HL-60 (cell line): ENCODE measurements around the gene LIMS2.

Experiments
- DNase-seq, 2 experiments: peaks; one replicate each; pipeline ENCODE4 v3.0.0-alpha.2; 2010 to 2020; ENCODE audit warnings: low read depth in 1 of 2, low spot score in 1 of 2
- H3K27ac ChIP-seq: fragments of 250-450 bp; sonication (Bioruptor Pico); replicated peaks from 2 replicates; pipeline ENCODE4 v1.5.1; 2020; ENCODE audit warnings: mild to moderate bottlenecking, moderate library complexity
- H3K27me3 ChIP-seq: fragments of 250-450 bp; sonication (Bioruptor Pico); 2 replicates; pipeline ENCODE4 v1.5.1; 2021; ENCODE audit warnings: mild to moderate bottlenecking, moderate library complexity; ENCODE audit not compliant: insufficient read depth, poor library complexity, severe bottlenecking
- H3K4me3 ChIP-seq: replicated peaks from 2 replicates; pipeline ENCODE4 v1.5.1; 2011; ENCODE audit warnings: mild to moderate bottlenecking, control low read depth, low read length; ENCODE audit not compliant: insufficient read depth
- GABPA ChIP-seq: IDR thresholded peaks from 2 replicates; pipeline ENCODE4 v1.6.1; 2012; ENCODE audit warnings: low read depth
- POLR2AphosphoS5 ChIP-seq: IDR thresholded peaks from 2 replicates; pipeline ENCODE4 v1.6.1; 2012; ENCODE audit warnings: low read depth
- SPI1 ChIP-seq: IDR thresholded peaks from 2 replicates; pipeline ENCODE4 v1.6.1; 2012; ENCODE audit warnings: low read depth, mild to moderate bottlenecking, borderline replicate concordance
- TF ChIP-seq, protein P1 (sequence below): IDR thresholded peaks from one replicate; pipeline ENCODE4 v1.5.1; 2011; ENCODE audit warnings: low read length, control low read depth, inconsistent platforms; ENCODE audit not compliant: insufficient read depth
- TF ChIP-seq, protein P2 (sequence below): IDR thresholded peaks from 2 replicates; pipeline ENCODE4 v1.6.1; 2012; ENCODE audit warnings: low read depth; ENCODE audit not compliant: insufficient replicate concordance

The LIMS2 gene

GRCh38 chr2:127665267-127665893 is 9.9 kb downstream of the LIMS2 start:
- Histone ChIP-seq H3K4me3 (no peak overlapping the region), H3K27ac (no peak overlapping the region), H3K27me3 (peaks cover 11% of the 10 kb centered on the region)
- DNase-seq = no peak
- TF ChIP-seq SPI1 (no peak), POLR2AphosphoS5 (no peak), GABPA (no peak)
- TF ChIP-seq, protein P1, sequence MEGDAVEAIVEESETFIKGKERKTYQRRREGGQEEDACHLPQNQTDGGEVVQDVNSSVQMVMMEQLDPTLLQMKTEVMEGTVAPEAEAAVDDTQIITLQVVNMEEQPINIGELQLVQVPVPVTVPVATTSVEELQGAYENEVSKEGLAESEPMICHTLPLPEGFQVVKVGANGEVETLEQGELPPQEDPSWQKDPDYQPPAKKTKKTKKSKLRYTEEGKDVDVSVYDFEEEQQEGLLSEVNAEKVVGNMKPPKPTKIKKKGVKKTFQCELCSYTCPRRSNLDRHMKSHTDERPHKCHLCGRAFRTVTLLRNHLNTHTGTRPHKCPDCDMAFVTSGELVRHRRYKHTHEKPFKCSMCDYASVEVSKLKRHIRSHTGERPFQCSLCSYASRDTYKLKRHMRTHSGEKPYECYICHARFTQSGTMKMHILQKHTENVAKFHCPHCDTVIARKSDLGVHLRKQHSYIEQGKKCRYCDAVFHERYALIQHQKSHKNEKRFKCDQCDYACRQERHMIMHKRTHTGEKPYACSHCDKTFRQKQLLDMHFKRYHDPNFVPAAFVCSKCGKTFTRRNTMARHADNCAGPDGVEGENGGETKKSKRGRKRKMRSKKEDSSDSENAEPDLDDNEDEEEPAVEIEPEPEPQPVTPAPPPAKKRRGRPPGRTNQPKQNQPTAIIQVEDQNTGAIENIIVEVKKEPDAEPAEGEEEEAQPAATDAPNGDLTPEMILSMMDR = no peak
- TF ChIP-seq, protein P2, sequence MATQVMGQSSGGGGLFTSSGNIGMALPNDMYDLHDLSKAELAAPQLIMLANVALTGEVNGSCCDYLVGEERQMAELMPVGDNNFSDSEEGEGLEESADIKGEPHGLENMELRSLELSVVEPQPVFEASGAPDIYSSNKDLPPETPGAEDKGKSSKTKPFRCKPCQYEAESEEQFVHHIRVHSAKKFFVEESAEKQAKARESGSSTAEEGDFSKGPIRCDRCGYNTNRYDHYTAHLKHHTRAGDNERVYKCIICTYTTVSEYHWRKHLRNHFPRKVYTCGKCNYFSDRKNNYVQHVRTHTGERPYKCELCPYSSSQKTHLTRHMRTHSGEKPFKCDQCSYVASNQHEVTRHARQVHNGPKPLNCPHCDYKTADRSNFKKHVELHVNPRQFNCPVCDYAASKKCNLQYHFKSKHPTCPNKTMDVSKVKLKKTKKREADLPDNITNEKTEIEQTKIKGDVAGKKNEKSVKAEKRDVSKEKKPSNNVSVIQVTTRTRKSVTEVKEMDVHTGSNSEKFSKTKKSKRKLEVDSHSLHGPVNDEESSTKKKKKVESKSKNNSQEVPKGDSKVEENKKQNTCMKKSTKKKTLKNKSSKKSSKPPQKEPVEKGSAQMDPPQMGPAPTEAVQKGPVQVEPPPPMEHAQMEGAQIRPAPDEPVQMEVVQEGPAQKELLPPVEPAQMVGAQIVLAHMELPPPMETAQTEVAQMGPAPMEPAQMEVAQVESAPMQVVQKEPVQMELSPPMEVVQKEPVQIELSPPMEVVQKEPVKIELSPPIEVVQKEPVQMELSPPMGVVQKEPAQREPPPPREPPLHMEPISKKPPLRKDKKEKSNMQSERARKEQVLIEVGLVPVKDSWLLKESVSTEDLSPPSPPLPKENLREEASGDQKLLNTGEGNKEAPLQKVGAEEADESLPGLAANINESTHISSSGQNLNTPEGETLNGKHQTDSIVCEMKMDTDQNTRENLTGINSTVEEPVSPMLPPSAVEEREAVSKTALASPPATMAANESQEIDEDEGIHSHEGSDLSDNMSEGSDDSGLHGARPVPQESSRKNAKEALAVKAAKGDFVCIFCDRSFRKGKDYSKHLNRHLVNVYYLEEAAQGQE = no peak

GRCh38 chr2:127664895-127665225 is 10.5 kb downstream of the LIMS2 start:
- TF ChIP-seq, protein P2 = no peak
- TF ChIP-seq SPI1 (no peak), POLR2AphosphoS5 (no peak), GABPA (no peak)
- TF ChIP-seq, protein P1 = no peak
- H3K27me3 ChIP-seq = peaks cover 11% of the 10 kb centered on the region
- no peak overlapping the region for H3K27ac ChIP-seq
- DNase-seq = no peak
- H3K4me3 ChIP-seq = no peak overlapping the region

DNA sequence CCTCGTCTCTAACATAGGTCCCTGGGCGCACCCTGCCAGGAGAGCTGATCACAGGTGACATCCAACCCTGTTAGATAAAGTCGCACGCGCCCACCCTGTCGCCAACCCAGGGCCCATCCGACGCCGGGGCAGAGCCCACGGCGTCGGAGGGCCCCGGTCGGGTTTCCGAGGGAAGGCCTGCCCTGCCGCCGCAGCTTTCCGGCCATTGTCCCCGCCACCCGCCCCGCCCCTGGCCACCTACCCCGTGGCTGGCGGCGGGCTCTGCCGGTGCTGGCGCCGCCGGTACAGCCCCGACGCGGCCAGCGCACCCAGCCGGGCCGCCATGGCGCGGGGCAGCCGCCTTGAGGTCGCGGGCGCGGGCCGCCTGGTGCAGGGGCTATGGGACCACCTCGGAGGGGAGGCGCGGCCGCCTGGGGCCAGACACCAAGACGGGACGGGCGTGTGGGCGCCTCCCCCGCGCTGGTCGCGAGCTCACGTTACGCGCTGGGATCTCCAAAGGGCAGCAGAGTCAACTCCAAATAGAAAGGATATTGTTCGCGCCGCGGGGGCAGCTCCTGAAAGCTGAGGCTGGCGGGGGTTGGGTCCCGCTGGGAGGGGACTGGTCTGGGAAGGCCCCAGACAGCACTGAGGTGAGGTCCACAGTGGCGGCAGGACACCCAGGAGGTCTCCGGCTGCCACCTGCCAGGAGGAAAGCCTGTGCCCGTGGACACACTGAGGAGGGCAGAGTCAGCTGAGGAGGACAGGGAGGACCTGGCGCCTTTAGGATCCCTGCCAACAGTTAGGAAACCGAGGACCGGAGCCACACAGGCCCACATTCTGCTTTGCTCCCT is 11.1 kb downstream of the LIMS2 start:
- H3K27me3 ChIP-seq = peaks cover 11% of the 10 kb centered on the region
- no peak for DNase-seq
- H3K27ac ChIP-seq = no peak overlapping the region
- TF ChIP-seq POLR2AphosphoS5 = no peak
- no peak for TF ChIP-seq GABPA
- TF ChIP-seq, protein P2 = no peak
- TF ChIP-seq SPI1 = no peak
- TF ChIP-seq, protein P1 = no peak
- H3K4me3 ChIP-seq = no peak overlapping the region
